BE2C (cell line): ENCODE results near the gene POF1B.
A peak's percentile ranks its signal among the peaks of the same experiment; 100 is the strongest.

Experiments
- DNase-seq: peaks from one replicate; pipeline ENCODE4 v3.0.0-alpha.2; 2020
- H3K27me3 ChIP-seq: fragments of 250-450 bp; sonication (Bioruptor Pico); 2 replicates; pipeline ENCODE4 v1.5.1; 2020; ENCODE audit warnings: mild to moderate bottlenecking
- H3K36me3 ChIP-seq: fragments of 250-450 bp; sonication (Bioruptor Pico); 2 replicates; pipeline ENCODE4 v1.5.1; 2020; ENCODE audit warnings: mild to moderate bottlenecking
- H3K4me1 ChIP-seq: fragments of 250-450 bp; sonication (Bioruptor Pico); 2 replicates; pipeline ENCODE4 v1.5.1; 2020
- H3K4me3 ChIP-seq: 2 replicates; pipeline ENCODE4 v1.5.1; 2011; ENCODE audit warnings: low read depth, low read length
- H3K9me3 ChIP-seq: fragments of 250-450 bp; sonication (Bioruptor Pico); 2 replicates; pipeline ENCODE4 v1.5.1; 2020
- TF ChIP-seq, protein P1 (sequence below): IDR thresholded peaks from 2 replicates; pipeline ENCODE4 v1.5.1; 2012; ENCODE audit warnings: mild to moderate bottlenecking, low read depth, low read length

POF1B gene

DNA sequence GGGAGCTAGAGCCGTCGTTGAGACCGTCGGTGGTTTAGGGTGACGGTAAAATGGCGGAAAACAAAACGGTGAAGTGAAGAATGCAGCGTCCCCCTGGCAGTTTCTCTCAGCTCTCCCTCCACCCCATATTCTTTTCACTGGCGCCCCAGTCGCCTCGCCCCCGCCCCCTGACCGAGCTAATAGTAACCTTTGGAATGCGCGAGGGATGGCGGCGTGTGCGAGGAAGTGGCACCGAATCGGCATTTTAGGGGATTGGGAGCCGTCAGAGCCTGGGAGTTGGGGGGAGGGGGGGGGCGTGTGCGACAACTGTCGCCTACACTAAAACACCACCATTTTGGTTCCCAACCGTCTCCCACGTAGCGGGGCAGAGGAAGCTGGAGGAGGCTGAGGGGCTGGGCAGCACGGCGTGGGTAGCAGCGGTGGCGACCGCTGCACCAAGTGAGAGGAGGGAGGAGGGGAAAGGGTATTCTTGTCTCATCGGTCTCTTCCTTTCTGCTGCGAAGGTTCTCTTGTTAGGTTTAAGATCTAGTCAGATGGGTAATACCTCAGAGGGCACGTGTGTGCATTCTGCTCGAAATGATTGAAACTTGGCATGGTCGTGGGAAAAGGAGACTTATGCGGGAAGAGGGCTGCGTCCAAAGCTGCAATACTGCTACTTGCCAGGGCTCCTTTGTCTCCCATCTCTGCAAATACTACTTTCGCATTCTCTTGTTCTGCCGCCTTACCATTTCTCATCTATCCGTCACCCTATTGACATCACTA, 134.8 kb downstream of the POF1B start:
- DNase-seq: peak; percentile 29
- H3K4me3 ChIP-seq: peak overlapping the region; percentile 83

DNA sequence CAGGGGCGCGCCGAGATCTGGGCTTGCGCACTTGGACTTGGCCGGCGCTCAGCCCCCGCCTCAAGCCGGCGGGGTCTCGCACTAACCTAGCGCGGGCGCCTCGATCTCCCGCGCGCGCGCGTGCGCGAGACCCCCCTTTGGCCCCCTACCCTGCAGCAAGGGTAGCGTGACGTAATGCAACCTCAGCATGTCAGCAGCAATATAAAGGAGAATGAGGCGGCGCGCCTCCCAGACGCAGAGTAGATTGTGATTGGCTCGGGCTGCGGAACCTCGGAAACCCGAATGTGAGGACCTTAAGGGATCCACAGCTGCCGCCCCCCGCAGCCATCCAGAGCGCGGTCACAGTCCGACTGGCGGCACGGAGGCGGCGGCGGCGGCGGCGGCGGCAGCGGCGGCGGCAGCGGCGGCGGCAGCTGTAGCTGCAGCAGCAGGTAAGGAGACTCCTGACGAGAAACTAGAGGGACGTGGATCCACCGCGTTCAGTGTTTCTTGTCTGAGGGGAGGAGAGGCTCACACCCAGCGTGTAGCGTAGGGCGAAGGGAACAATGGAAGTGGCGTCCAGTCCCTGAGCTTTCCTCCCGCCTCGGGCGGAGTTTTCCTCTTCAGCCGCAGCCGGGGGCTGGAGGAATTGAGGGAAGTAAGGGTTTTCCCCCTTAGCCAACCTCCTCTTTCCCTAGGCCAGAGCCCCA, 135.6 kb downstream of the POF1B start, which contains the start of the genes SATL1 and ZNF711:
Gene SATL1, minus strand, starts transcription at position 19 of the 689 bp plus-strand sequence. CDS start 134,811 bp downstream, outside the sequence.
Gene ZNF711, plus strand, starts transcription at position 231 of the 689 bp plus-strand sequence. CDS start 3,582 bp downstream, outside the sequence.
- no peaks in the 10 kb centered on the region for H3K4me1 ChIP-seq
- no peaks in the 10 kb centered on the region for H3K36me3 ChIP-seq
- peak; percentile 83 for DNase-seq
- no peaks in the 10 kb centered on the region for H3K9me3 ChIP-seq
- peak within 1 kb of the TSS; percentile 83 for H3K4me3 ChIP-seq
- H3K27me3 ChIP-seq: no peaks in the 10 kb centered on the region
- TF ChIP-seq, protein P1, sequence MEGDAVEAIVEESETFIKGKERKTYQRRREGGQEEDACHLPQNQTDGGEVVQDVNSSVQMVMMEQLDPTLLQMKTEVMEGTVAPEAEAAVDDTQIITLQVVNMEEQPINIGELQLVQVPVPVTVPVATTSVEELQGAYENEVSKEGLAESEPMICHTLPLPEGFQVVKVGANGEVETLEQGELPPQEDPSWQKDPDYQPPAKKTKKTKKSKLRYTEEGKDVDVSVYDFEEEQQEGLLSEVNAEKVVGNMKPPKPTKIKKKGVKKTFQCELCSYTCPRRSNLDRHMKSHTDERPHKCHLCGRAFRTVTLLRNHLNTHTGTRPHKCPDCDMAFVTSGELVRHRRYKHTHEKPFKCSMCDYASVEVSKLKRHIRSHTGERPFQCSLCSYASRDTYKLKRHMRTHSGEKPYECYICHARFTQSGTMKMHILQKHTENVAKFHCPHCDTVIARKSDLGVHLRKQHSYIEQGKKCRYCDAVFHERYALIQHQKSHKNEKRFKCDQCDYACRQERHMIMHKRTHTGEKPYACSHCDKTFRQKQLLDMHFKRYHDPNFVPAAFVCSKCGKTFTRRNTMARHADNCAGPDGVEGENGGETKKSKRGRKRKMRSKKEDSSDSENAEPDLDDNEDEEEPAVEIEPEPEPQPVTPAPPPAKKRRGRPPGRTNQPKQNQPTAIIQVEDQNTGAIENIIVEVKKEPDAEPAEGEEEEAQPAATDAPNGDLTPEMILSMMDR: no peak

More for the DNA sequence above, 134.8 kb downstream of the POF1B start:
- H3K27me3 ChIP-seq: no peaks in the 10 kb centered on the region
- TF ChIP-seq, protein P1: no peak
- no peaks in the 10 kb centered on the region for H3K36me3 ChIP-seq
- no peaks in the 10 kb centered on the region for H3K4me1 ChIP-seq
- no peaks in the 10 kb centered on the region for H3K9me3 ChIP-seq

DNA sequence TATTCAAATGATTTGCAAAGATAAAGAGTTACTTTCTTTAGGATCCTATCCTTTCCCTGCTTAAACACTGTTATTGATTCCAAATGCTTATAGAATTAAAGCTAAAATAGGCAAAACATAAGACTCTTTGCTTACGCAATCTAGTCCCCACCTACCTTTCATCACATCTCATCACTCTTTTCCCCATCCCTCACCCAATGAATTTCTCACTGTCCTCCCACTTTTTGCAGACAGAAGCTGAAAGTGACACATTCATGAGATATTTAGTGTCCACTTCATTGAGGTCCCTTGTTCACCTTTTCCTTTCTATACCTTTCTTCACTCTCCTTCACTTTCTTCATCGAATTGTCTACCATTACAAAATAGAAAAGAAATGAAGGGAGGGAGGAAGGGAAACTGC, 136.3 kb downstream of the POF1B start:
- DNase-seq: no peak
- H3K9me3 ChIP-seq: no peaks in the 10 kb centered on the region
- peak overlapping the region; percentile 83 for H3K4me3 ChIP-seq
- no peaks in the 10 kb centered on the region for H3K4me1 ChIP-seq
- TF ChIP-seq, protein P1: no peak
- no peaks in the 10 kb centered on the region for H3K27me3 ChIP-seq
- H3K36me3 ChIP-seq: no peaks in the 10 kb centered on the region
